ENCODE data around the gene ZNF142. TPM values are rescaled to one million over a fixed set of nuclear protein-coding genes. Genes with fewer than 3 reads are reported as not detected.

The ZNF142 gene
- total and polyA plus RNA-seq, 9 of the 15 experiments (the other 6 are each of a cell fraction or from before 2014, with no cell fraction given): 0.50 to 26.1 (median 4.5) TPM

DNA sequence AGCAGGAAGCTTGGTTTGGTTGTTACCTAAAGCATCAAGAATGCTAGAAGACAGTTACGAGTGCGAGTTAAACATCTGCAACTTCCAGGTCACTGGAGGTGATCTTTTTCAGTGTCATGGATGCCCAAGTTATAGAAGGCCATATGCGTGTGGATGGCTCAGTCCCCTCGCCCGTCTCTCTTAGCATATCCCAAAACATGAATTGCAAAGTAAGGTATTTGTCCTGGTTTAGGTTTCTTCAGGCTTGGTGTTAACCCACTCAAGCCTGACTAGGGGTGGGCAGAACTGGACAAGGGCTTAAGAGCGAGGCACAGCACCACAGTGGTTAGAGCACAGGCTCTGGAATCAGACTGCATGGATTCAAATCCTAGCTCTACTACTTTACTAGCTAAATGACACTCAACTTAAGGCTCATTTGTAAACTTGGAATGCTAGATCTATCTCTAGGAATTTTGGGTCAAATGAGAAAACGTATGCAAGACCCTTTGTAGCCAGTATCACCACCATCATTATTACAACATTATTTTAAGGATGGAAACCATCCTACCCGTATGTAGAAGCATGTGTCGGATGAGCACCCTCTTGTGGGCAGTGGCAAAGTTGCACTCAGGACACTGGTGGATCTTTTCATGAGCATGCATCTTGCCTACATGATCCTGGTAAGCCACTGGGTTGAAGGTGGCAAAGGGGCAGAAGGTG is 11.2 kb downstream of the ZNF142 start (continued):
- TF ChIP-seq, protein P1, sequence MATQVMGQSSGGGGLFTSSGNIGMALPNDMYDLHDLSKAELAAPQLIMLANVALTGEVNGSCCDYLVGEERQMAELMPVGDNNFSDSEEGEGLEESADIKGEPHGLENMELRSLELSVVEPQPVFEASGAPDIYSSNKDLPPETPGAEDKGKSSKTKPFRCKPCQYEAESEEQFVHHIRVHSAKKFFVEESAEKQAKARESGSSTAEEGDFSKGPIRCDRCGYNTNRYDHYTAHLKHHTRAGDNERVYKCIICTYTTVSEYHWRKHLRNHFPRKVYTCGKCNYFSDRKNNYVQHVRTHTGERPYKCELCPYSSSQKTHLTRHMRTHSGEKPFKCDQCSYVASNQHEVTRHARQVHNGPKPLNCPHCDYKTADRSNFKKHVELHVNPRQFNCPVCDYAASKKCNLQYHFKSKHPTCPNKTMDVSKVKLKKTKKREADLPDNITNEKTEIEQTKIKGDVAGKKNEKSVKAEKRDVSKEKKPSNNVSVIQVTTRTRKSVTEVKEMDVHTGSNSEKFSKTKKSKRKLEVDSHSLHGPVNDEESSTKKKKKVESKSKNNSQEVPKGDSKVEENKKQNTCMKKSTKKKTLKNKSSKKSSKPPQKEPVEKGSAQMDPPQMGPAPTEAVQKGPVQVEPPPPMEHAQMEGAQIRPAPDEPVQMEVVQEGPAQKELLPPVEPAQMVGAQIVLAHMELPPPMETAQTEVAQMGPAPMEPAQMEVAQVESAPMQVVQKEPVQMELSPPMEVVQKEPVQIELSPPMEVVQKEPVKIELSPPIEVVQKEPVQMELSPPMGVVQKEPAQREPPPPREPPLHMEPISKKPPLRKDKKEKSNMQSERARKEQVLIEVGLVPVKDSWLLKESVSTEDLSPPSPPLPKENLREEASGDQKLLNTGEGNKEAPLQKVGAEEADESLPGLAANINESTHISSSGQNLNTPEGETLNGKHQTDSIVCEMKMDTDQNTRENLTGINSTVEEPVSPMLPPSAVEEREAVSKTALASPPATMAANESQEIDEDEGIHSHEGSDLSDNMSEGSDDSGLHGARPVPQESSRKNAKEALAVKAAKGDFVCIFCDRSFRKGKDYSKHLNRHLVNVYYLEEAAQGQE (IDR thresholded peaks at IDR 0.05; ENCODE audit: borderline replicate concordance): peak; percentile 31; the same call in 1 of the 2 replicates
- TF ChIP-seq, protein P1 (CRISPR knock-in tag; IDR thresholded peaks at IDR 0.05; ENCODE audit: low read depth): no peak
- TF ChIP-seq NFE2L1 (tag; IDR thresholded peaks at IDR 0.05; ENCODE audit: borderline replicate concordance, low read depth): no peak
- no peak for TF ChIP-seq KAT2B (IDR thresholded peaks at IDR 0.05; ENCODE audit: low read depth, low read length)
- TF ChIP-seq ZNF764 (CRISPR knock-in tag; IDR thresholded peaks at IDR 0.05; ENCODE audit: low read depth): no peak
- TF ChIP-seq, protein P2, sequence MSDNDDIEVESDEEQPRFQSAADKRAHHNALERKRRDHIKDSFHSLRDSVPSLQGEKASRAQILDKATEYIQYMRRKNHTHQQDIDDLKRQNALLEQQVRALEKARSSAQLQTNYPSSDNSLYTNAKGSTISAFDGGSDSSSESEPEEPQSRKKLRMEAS (CRISPR knock-in tag; IDR thresholded peaks at IDR 0.05): 0 out of 2 replicates have a peak, but pooled peaks have one; percentile 18
- TF ChIP-seq KAT8 (IDR thresholded peaks at IDR 0.05; ENCODE audit: low read depth): no peak
- TF ChIP-seq SMC3 (conservative IDR thresholded peaks at IDR 0.05; ENCODE audit: insufficient read depth, low read depth, low read length): peak; percentile 48

Measured in K562 (cell line).